ENCODE data around the gene MED4.

GRCh38 chr13:48028066-48028465 is 66.8 kb downstream of the MED4 start:
- no peak for TF ChIP-seq CTCF (IDR thresholded peaks at IDR 0.05)
- TF ChIP-seq POLR2A (IDR thresholded peaks at IDR 0.05), result no peak

Measured in Peyer's patch (tissue), 4 donors.